Non-pigmented ciliary epithelial cell (primary cell): ENCODE data around the gene KDM4C.
"Not testable (repeated sequence)": the region's sequence is repeated elsewhere in the genome, so short reads cannot be mapped to it uniquely, and the experiment has no call there.

ENCODE experiments used
- DNase-seq: peaks from one replicate; pipeline ENCODE4 v3.0.0-alpha.2; 2010; ENCODE audit warnings: low read depth

Gene KDM4C

DNA sequence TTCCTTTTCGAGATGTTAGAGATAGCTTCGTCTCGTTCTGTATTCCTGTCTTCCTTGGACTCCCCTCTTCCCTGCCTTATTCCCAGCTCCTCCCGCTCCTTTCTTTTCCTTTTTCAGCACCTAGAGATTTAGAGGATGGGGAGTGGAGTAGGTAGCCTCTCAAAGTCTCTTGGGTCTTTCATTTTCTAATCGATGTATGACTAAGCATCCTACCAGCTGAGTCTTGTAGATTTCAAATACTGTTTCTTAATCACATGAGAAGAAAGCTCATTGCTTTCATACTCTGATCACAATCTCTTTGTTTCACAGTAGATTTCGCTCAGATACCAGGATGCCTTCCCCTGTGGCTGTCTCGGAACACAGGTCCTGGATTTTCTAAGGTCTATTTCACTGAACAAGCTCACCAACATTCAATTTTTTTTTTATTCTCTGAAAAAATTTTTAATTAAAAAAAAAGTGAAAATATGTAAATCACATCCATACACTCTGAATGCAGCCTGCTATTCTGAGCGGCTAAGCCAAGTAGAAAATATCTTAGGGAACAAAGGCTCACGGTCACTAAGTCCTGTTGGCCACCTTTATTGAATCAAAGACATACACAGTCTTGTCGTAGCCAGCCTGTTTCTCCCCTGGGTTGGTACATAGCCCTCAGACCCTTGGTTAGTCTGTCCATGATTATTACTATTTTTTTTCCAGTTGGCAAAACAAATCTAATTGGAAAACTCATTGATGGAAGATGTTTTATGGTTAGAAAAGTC is 413.8 kb downstream of the KDM4C start:
- no peak for DNase-seq

DNA sequence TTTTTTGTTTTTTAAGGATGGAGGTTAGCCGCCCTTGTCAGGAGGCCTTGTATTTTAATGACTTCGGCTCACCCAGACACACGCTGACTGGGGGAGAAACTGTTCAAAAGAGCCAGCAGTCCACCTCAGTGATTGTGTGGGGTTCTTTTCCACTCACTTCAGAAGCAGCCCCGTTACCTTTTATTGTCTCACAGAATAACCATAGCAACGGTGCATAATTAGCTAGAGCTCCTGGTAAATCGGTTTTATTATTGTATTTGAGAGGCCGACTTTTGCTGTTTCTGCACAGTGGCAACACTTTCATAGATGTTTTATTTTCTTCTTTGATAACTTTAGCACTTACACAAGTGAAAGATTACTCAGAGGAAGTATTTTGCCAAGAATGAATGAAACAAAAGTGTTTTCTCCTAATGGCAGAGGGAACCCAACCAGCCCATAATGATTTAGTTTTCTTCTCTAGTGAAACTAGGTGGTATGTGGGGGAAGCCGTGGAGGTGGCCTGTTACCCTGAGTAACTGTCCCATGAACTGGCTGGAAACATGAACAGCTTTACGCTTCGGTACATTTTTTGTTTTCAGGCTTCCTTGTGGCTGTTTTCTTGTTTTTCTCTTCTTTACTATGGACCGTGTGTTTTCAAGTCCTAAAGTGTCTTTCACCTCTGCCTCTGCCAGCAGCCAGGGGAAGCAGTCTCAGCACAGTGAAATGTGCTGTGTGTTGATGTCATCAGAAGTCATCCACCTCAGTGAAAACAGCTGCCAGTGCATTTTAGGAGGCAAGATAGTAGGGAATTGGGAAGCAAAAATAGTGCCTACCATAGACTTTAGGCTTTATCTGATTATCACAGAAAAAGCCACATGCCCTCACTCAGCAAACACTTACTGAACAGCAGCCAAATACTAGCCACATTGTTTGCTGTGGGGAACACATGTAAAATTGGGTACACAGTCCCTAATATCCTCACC is 414.7 kb downstream of the KDM4C start:
- DNase-seq: no peak

DNA sequence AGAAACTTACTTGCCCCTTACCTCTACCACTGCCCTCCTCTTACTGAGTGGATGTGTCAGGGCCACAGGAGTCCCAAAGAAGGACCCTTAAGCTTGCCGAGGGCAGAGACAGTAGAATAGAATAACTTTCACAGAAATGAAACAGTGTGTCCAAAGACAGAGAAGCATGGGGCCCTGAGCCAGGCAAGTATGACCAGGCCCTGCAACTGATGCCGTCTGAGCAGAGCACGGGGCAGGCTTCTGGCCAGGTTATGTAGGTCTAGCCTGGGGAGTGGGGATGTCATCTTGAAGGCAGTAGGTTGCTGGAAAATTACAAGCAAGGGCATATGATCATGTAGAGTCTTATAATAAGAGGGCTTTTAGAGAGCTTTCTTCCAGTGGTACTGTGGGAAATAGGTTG is 415.4 kb downstream of the KDM4C start:
- DNase-seq: no peak

DNA sequence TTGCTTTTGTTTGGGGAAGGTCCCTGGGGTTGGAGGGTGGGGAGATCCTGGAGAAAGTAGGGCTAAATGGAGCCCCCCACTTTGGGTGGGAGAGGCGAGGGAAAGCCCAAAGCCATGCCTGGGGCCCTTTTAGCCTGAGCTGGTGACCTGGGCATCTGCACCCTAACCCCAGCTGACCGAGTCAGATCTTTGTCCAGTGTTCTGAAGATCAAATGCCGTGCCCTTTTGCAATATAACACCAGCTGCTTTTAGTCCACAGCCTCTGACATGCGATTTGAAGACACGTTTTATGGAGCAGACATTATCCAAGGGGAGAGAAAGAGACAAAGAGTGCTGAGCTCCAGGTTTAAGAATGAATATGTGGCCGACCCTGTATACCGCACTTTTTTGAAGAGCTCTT is 416.5 kb downstream of the KDM4C start:
- no peak for DNase-seq

DNA sequence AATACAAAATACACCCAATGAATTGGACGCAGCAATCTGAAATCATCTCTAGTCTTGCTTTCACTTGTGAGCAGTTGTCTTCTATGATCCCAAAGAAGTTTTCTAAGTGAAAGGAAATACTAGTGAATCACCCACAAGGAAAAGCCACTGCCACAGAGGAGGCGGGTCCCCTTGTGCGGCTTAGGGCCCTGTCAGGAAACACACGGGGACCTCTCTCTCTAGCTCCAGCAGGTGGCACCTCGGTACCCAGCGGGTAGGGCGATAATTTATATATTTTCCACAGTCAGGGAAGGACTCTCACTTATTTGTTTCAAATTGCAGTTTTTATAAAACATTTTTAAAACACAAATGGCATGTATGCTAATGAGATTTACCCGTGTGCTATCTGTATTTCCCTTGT is 417.1 kb downstream of the KDM4C start:
- no peak for DNase-seq

DNA sequence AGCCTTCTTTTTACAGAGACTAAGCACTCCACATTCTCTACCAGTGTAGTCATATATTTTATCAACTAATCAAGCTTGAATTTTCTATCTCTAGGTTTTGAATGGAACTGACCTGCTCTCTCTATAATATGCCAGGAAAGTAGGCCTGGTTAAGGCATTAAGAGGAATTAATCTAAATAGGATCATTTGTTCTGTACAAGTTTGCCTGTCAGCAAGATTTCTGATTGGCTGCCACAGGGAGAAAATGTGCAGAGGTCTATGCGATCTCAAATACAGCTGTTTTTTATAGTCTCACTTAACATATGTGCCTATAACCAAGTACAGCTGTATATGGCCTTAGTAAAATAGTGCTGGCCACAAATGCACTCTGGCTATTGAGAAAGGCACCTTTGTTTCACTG is 418.8 kb downstream of the KDM4C start:
- DNase-seq: no peak

DNA sequence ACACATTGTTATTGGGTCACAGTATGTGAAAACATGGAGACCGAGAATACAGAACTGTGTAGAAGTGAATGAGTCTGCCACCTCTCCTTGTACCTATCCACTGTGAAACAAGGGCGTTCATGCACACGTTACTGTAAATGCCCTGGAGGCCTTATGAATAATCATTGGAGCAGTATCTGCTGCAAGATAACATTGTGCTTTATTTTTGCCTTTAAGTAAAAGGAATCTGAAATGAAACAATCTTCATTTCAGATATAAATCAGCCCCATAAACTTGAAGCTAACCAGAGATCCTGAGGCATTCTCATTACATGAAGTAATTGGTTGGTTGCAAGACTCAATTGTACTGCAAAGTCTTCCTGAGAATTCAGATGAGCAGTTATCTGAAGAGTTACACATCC is 419.6 kb downstream of the KDM4C start:
- no peak for DNase-seq

DNA sequence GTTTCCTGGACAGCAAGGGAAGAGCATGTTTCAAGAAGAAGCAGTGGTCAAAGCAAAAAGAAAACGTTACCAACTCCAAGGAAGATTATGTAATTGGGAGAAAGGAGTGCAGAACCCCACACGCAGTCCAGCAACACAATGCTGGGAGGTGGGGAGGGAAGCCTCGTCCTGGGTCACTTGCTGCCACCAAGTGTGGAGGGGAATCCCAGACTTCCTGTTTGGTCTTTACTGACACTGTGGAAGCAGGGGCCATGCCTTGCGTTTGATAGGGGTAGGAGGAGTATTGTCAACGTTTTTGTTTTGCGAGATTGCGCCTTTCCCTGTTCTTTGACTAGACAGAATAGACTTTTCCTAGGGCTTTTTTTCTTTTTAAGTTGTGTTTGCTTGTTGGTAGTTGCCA is 421.0 kb downstream of the KDM4C start:
- no peak for DNase-seq

DNA sequence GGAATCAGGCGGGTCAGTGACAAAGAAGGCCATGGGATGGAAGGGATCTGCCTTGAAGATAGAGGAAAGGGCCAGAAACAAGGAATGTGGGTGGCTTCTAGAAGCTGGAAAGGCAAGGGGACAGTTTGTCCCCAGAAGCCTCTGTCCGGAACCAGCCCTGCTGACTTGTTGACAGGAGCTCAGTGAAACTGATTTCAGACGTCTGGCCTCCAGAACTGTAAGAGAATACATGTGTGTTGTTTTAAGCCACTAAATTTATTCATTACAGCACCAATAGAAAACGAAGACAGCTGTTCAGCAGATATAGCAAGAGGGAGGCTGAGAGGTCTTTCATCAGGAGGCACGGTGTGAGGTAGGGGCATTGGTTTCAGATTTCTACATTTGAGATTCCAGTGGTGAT is 422.5 kb downstream of the KDM4C start:
- DNase-seq: no peak

DNA sequence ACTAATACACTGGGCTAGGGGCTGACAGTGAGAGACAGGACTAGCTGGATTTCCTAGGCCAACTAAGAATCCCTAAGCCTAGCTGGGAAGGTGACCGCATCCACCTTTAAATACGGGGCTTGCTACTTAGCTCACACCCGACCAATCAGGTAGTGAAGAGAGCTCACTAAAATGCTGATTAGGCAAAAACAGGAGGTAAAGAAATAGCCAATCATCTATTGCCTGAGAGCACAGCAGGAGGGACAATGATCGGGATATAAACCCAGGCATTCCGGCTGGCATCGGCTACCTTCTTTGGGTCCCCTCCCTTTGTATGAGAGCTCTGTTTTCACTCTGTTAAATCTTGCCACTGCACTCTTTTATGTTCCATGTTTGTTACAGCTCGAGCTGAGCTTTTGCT is 425.4 kb downstream of the KDM4C start:
- not testable (repeated sequence) for DNase-seq

DNA sequence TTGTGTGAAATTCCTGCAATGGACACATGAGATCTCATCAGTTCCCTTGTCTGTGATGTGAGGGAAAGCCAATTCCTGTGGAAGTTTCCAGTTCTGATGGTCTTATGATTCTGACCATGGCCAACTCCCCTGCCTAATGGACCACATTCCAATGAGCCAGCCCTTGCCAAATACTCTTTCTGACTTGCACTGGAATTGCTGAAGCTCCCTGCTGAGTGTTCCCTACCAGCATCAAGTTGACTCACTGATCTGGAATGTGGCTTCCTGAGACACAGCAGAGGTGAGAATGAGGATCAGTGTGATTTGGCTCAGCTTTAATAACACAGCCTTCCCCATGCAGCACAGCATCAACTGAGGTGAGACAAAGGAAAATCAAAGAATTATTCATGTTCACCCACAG is 427.8 kb downstream of the KDM4C start:
- peak; percentile 91 for DNase-seq

DNA sequence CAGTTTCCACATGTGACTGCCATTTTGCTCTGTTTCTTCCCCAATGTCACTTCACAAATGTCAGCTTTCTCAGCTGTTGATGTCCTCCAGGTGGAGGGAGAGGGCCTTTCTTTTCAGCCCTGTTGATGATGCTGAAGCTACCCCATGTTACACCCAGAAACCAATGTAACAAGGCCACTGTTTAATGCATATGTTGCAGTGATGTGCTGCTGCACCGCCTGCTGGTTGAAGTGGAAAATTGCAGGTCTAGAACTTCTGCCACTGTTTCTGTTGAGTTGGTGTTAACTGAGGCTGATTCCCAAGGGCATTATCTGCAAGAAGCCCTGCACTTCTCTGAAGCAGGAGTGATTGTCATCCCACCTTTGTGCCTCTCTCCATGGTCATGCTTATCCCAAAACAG is 428.4 kb downstream of the KDM4C start:
- no peak for DNase-seq

DNA sequence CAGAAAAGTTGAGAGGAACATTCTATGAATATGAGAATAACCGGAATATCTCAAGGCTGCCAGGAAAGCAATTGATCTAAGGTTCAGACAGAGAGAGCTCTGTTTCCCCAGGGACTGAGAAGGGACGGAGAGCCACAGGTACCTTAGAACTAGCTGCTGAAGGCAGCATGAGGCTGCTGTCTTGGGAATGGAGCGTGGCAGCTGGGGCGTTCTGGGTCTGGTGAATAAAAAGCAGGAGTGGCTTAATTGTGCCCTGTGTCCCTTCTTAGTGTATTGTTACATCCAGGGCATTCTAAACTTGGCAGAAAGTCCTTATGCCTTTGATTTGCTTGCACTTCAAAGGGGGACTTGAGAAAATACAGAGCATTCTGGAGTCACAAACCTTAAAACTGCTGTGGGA is 434.5 kb downstream of the KDM4C start:
- no peak for DNase-seq

DNA sequence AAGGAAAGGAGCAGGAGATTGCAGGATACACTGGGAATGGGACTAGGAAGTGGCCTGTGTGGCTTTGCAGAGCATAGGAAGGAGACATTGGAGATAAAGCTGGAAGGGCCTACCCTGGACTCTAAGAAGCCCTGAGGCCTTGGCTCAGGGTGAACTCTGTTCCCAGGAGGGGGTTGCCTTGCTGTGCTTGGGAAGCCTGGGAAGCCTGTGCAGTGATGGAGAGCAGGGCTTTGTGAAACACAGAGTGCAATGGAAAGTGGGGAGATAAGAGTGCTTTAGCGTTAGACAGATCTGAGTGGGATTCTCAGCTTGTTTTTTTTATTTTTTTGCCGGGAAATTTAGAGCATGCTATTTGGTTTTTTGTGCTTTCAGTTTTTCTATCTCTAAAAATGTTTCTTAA is 437.8 kb downstream of the KDM4C start:
- no peak for DNase-seq

DNA sequence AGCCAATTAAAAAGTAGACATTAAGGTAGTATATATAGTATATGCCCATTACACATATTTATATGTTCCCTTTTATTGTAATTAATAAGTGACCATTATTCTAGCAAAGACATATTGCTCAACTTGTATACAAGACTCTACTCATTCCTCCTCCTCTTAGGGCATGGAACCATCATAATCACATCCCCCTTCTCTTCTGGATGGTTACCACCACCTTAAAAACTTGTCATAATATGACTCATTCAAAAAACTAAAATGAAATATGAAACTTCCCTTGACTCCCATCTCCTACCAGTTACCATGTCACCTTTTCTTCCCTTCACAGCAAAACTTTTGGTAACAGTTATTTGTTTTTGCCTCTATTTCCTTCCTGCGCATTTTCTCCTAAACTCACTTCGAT is 438.7 kb downstream of the KDM4C start:
- DNase-seq: no peak

DNA sequence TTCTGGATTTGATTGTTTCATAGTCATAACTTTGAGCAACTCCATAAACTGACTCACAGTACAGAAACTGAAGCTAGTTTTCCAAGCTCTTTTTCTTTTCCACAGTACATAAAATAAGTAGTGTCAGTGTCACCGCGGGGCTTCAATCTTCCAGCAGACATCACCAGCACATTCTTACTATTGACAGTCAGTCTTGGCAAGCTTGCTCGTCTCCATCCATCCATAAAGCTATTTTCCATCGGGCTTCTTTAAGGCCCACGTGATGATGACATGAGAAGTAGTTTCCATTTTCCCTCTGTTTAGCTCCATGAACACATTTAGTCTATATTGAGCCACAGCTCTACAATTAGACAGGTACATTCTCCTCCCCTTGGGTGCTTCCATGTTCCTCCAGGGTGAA is 443.4 kb downstream of the KDM4C start:
- no peak for DNase-seq

DNA sequence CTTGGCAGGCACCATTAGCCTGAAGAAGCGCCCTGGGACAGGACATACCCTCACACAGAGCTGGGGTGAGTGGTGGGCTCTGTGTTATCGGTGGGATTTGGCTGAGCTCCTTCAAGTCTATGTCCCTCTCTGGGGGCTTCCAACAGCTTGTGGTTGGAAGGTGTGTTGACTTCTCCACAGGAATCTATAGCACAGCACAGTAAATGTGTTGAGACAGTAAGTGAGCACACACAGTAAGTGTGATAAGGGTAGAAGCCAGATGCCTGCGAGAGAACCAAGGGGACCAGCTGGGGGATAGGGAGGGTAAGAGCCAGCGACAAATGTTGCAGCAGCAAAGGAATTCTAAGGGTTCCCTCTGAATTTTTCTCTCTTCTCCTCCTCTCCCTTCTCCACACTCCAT is 448.0 kb downstream of the KDM4C start:
- DNase-seq: no peak

DNA sequence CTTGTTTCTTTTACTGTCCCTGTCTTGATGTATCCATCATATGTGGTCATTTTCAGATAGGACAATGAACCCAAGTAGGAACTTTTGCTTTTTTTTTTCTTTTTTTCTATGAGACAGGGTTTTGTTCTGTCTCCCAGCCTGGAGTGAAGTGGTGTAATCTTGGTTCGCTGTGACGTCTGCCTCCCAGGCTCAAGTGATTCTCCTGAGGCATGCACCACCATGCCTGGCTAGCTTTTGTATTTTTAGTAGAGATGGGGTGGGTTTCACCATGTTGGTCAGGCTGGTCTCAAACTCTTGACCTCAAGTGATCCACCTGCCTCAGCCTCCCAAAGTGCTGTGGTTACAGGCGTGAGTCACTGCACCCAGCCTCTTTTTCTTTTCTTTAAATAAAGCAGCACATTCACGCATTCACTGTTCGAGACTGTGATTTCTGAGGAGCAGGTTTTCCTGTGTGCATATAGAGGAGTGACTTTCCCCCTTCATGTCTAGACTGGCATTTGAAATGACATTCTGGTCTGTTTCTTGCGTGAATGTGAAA is 448.5 kb downstream of the KDM4C start:
- DNase-seq: no peak

DNA sequence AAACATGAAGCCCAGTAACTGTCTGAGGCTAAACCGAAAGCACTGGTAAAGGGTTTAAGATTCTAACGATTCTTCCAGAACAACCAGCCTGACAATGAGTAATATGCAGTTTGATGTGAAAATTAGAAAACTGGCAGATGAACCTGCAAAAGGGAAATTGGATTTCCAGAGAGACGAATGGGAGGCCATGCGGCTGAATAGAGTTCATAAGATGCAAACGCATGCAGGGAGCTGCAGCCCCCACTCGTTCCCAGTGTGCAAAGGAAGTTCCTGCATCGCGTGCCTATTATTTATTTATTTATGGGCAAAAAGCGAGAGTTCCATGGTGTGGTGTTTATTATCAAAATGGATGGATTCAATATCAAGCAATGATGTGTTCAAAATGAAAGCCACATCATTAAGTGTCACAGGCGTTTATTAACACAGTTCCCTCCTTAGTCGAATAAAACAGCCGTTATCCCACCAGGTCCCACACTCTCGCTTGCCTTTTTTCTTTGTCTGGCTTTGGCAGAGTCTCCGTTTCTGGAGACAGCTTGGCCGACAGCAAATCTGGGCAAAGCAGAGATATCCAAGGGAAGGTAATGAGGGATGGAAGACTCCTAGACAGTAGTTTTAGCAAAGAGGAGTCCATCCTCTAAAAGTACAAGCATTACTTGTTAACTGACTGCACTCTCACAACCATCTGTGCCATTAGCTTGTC is 451.4 kb downstream of the KDM4C start:
- no peak for DNase-seq

DNA sequence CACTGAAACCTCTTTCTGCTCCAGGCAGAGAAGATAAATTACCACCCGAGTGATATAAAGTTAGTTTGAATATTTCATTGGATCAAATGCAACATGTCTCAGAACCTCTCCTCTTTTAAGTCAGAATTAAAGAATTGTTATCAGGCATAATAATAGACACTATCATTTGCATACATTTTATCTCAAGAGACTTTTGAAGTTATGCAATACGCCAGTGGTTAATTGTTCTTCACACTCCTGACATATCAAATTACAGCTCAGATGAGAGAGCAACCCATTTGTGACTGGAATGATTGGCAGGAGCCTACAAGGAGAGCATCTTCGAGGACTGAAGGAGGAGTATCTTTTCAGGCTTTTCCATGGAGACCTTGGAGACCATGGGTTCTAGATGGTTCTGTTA is 452.2 kb downstream of the KDM4C start:
- no peak for DNase-seq

DNA sequence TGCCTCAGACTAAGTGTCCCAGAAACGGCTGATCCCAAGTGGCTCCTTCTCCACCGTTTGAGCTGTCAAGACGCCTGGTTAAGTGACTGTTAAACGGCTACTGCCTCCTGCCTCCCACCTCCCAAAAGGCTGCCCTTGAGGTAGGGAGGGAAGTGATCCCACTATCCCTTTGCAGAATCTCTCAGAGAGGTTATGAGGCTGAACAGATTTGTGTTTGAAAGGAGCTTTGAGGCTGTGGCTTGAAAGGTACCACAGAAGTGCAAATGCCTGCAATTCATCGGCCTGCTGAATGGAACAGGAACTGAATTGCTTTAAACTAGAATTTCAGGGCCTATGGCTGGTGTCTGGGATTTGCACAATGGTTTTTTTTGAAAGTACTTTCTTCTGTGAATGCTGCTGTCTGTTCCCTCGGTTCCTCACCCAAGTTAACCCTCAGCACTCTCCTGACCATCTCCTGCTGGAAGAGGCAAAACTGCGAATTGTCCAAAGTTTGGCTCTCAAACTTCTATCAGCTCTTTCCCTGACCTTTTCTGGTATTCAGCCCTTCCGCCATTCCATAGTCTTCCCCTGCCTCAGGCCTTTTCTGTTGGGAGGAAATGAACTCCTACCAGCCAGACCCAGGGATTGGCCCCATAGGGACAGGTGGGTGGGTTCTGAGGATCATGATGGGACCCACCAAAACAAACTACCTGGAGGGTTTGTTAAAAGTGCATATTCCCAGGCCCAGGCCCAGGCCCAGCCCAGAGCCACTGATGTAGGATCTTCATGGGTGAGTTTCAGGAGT is 453.3 kb downstream of the KDM4C start:
- no peak for DNase-seq

DNA sequence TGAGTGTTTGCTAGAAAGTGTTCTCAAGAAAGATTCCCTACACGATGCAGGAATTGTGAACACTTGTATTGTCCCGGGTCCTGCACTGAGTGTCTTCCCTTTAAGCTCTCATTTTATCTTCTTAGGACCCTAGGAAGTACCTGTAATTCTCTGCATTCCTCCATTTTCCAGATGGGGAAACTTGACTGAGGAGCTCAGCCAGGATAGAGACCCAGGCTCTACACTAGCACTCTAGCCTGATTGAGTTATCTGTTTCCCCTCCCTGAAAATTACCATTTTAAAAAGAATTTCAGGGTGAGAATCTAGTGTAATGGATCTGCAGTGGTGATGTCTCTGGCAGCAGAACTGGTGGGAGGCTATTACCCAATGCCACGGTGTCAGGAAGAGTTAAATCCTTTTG is 453.9 kb downstream of the KDM4C start:
- DNase-seq: no peak
